Stimulated activated CD4-positive, alpha-beta T cell treated with anti-CD3 and anti-CD28 coated beads, Interleukin-12 subunit alpha, Interleukin-12 subunit beta, amount 100 ng/mL, for 24 hours (primary cell): Measurements from ENCODE around the gene PTPRD.

Experiments used
- DNase-seq, 2 experiments: peaks; one replicate each; pipeline ENCODE4 v3.0.0-alpha.2; 2020; ENCODE audit warnings: low read depth in 2 of 2

The PTPRD gene

GRCh38 chr9:8338767-8339510, 2273.9 kb downstream of the PTPRD start:
- no peak for DNase-seq

GRCh38 chr9:8337834-8338766, 2274.7 kb downstream of the PTPRD start:
- DNase-seq = no peak

GRCh38 chr9:8332871-8333270, 2279.9 kb downstream of the PTPRD start:
- DNase-seq = no peak

GRCh38 chr9:8332331-8332650, 2280.5 kb downstream of the PTPRD start:
- DNase-seq = no peak

- no peak for DNase-seq
Measured at GRCh38 chr9:8331507-8332330, 2281.1 kb downstream of the PTPRD start.

GRCh38 chr9:8329561-8330283, 2283.1 kb downstream of the PTPRD start:
- DNase-seq = no peak

- no peak for DNase-seq
Measured at GRCh38 chr9:8315211-8315610, 2297.6 kb downstream of the PTPRD start.

- no peak for DNase-seq
Measured at GRCh38 chr9:8309258-8309657, 2303.5 kb downstream of the PTPRD start.

GRCh38 chr9:8304720-8305119, 2308.1 kb downstream of the PTPRD start:
- DNase-seq = no peak

- no peak for DNase-seq
Measured at GRCh38 chr9:8301296-8301695, 2311.5 kb downstream of the PTPRD start.

GRCh38 chr9:8297047-8297446, 2315.8 kb downstream of the PTPRD start:
- no peak for DNase-seq

- DNase-seq = no peak
Measured at GRCh38 chr9:8292657-8293056, 2320.1 kb downstream of the PTPRD start.

GRCh38 chr9:8289681-8290080, 2323.1 kb downstream of the PTPRD start:
- no peak for DNase-seq

GRCh38 chr9:8287970-8288369, 2324.8 kb downstream of the PTPRD start:
- no peak for DNase-seq

GRCh38 chr9:8287501-8287900, 2325.3 kb downstream of the PTPRD start:
- DNase-seq = no peak

GRCh38 chr9:8284884-8285283, 2327.9 kb downstream of the PTPRD start:
- no peak for DNase-seq

GRCh38 chr9:8282535-8282934, 2330.3 kb downstream of the PTPRD start:
- no peak for DNase-seq

- no peak for DNase-seq
Measured at GRCh38 chr9:8280811-8281210, 2332.0 kb downstream of the PTPRD start.

- no peak for DNase-seq
Measured at GRCh38 chr9:8278048-8278447, 2334.8 kb downstream of the PTPRD start.

GRCh38 chr9:8270235-8270634, 2342.6 kb downstream of the PTPRD start:
- DNase-seq = no peak

- DNase-seq = no peak
Measured at GRCh38 chr9:8268881-8269280, 2343.9 kb downstream of the PTPRD start.
